H1 (cell line): ENCODE measurements around the gene TYSND1. TPM values are rescaled to one million over a fixed set of nuclear protein-coding genes. Genes with fewer than 3 reads are reported as not detected.

ENCODE experiments used
- CTCF ChIA-PET: fragments of 300-600 bp; sonication (Branson Sonifier 250); formaldehyde crosslinking; loops from one replicate; lab custom pipeline; 2021; ENCODE audit not compliant: partially characterized antibody; lab: Charles Lee
- POLR2A ChIA-PET: fragments of 300-600 bp; sonication (Branson Sonifier 250); formaldehyde crosslinking; loops from one replicate; lab custom pipeline; 2021; ENCODE audit warnings: inconsistent platforms; ENCODE audit not compliant: partially characterized antibody; lab: Charles Lee
- DNase-seq, 2 experiments: peaks; one replicate each; pipeline versions ENCODE4 v3.0.0 to v3.0.0-alpha.2; 2010 to 2022; ENCODE audit warnings: low spot score in 2 of 2, low read depth in 1 of 2, mixed read lengths in 1 of 2
- FAIRE-seq: peaks from 2 replicates; lab custom pipeline; 2011; peaks lifted over from hg19 to GRCh38; lab: Jason Lieb, UNC
- H2AFZ ChIP-seq: 2 replicates; pipeline ENCODE4 v1.8.1; 2012; ENCODE audit warnings: low read length, inconsistent platforms
- H2AK5ac ChIP-seq: 2 replicates; pipeline ENCODE4 v1.6.1; 2013; ENCODE audit warnings: low read depth, low read length
- H2BK120ac ChIP-seq: replicated peaks from 2 replicates; pipeline ENCODE3; 2013; ENCODE audit warnings: low read depth, low read length, inconsistent platforms
- H2BK12ac ChIP-seq: 2 replicates; pipeline ENCODE4 v1.6.1; 2013; ENCODE audit warnings: low read depth, low read length
- H2BK15ac ChIP-seq: 2 replicates; pipeline ENCODE4 v1.6.1; 2013; ENCODE audit warnings: low read length
- H2BK20ac ChIP-seq: 2 replicates; pipeline ENCODE4 v1.6.1; 2013; ENCODE audit warnings: low read length
- H2BK5ac ChIP-seq: 2 replicates; pipeline ENCODE4 v1.6.1; 2013; ENCODE audit warnings: low read depth, low read length
- H3K14ac ChIP-seq: 2 replicates; pipeline ENCODE4 v1.6.1; 2013; ENCODE audit warnings: inconsistent platforms; ENCODE audit not compliant: insufficient read length
- H3K18ac ChIP-seq: 2 replicates; pipeline ENCODE4 v1.6.1; 2013; ENCODE audit warnings: low read length; ENCODE audit errors: extremely low read depth
- H3K23ac ChIP-seq: 2 replicates; pipeline ENCODE4 v1.6.1; 2013; ENCODE audit warnings: inconsistent platforms; ENCODE audit not compliant: insufficient read length
- H3K23me2 ChIP-seq: 2 replicates; pipeline ENCODE4 v1.6.1; 2013; ENCODE audit warnings: low read depth, low read length
- H3K27ac ChIP-seq: 2 replicates; pipeline ENCODE4 v1.6.1; 2011; ENCODE audit warnings: low read depth, low read length, inconsistent platforms
- H3K27me3 ChIP-seq, 4 experiments: replicated peaks in 1 of 4; 1 replicate in 1 of 4; 2 replicates in 3 of 4; pipeline versions ENCODE4 v1.6.1 to v1.8.1; 2011 to 2013; ENCODE audit warnings: low read length in 3 of 4, mild to moderate bottlenecking in 3 of 4, inconsistent platforms in 2 of 4, mixed read lengths in 2 of 4, moderate library complexity in 1 of 4; ENCODE audit not compliant: control insufficient read depth in 3 of 4, insufficient read depth in 3 of 4; ENCODE audit errors: extremely low read depth in 1 of 4
- H3K36me3 ChIP-seq, 4 experiments: 2 replicates each; pipeline versions ENCODE4 v1.6.1 to v1.8.1; 2011 to 2013; ENCODE audit warnings: mild to moderate bottlenecking in 4 of 4, low read length in 3 of 4, moderate library complexity in 2 of 4, control low read depth in 1 of 4, inconsistent platforms in 1 of 4; ENCODE audit not compliant: insufficient read depth in 4 of 4, control insufficient read depth in 2 of 4
- H3K4ac ChIP-seq: replicated peaks from 2 replicates; pipeline ENCODE3; 2013; ENCODE audit warnings: low read length, low read depth, mixed read lengths, inconsistent platforms; ENCODE audit not compliant: insufficient read length
- H3K4me1 ChIP-seq, 4 experiments: replicated peaks in 1 of 4; 1 replicate in 1 of 4; 2 replicates in 3 of 4; pipeline versions ENCODE4 v1.6.1 to v1.8.1; 2011 to 2013; ENCODE audit warnings: low read length in 3 of 4, inconsistent platforms in 2 of 4, mixed read lengths in 1 of 4; ENCODE audit not compliant: insufficient read depth in 4 of 4, control insufficient read depth in 3 of 4
- H3K4me2 ChIP-seq, 2 experiments: 2 replicates each; pipeline versions ENCODE4 v1.6.1 to v1.8.1; 2011 to 2013; ENCODE audit warnings: low read depth in 2 of 2, low read length in 2 of 2, control low read depth in 1 of 2, inconsistent platforms in 1 of 2, mild to moderate bottlenecking in 1 of 2; ENCODE audit not compliant: insufficient read depth in 1 of 2
- H3K4me3 ChIP-seq, 4 experiments: fragments of 200-600, 300-600 bp in 1 of 4; sonication (generic), shearing (Covaris generic), sonication (Bioruptor Twin) in 1 of 4; 2 replicates each; pipeline versions ENCODE4 v1.5.1 to v1.8.1; 2011 to 2016; ENCODE audit warnings: low read length in 4 of 4, low read depth in 3 of 4, control low read depth in 2 of 4, inconsistent platforms in 2 of 4, mild to moderate bottlenecking in 2 of 4, mixed read lengths in 1 of 4, moderate library complexity in 1 of 4; ENCODE audit not compliant: insufficient read depth in 2 of 4; ENCODE audit errors: extremely low read depth in 1 of 4
- H3K56ac ChIP-seq: replicated peaks from 2 replicates; pipeline ENCODE3; 2013; ENCODE audit warnings: low read depth, mild to moderate bottlenecking, mixed read lengths, low read length, inconsistent platforms; ENCODE audit not compliant: insufficient read length
- H3K79me1 ChIP-seq: 2 replicates; pipeline ENCODE4 v1.6.1; 2013; ENCODE audit warnings: low read depth, low read length, control low read depth
- H3K79me2 ChIP-seq, 2 experiments: 2 replicates each; pipeline versions ENCODE4 v1.6.1 to v1.8.1; 2012 to 2013; ENCODE audit warnings: low read length in 2 of 2, mild to moderate bottlenecking in 2 of 2, inconsistent platforms in 1 of 2; ENCODE audit not compliant: insufficient read depth in 2 of 2, control insufficient read depth in 1 of 2
- H3K9ac ChIP-seq, 4 experiments: replicated peaks in 1 of 4; 1 replicate in 1 of 4; 2 replicates in 3 of 4; pipeline versions ENCODE4 v1.6.1 to v1.8.1; 2011 to 2013; ENCODE audit warnings: low read depth in 3 of 4, low read length in 3 of 4, control low read depth in 2 of 4, mild to moderate bottlenecking in 2 of 4, moderate library complexity in 2 of 4, inconsistent platforms in 1 of 4; ENCODE audit errors: extremely low read depth in 1 of 4
- H3K9me3 ChIP-seq, 2 experiments: 2 replicates each; pipeline versions ENCODE4 v1.6.1 to v1.8.1; 2012 to 2013; ENCODE audit warnings: mild to moderate bottlenecking in 2 of 2, moderate library complexity in 2 of 2, control low read depth in 1 of 2, inconsistent platforms in 1 of 2, low read depth in 1 of 2, low read length in 1 of 2, mixed read lengths in 1 of 2; ENCODE audit not compliant: insufficient read depth in 2 of 2
- H4K20me1 ChIP-seq, 2 experiments: replicated peaks in 1 of 2; 2 replicates each; pipeline versions ENCODE3 to v1.8.1; 2011 to 2013; ENCODE audit warnings: inconsistent platforms in 2 of 2, low read length in 2 of 2, mild to moderate bottlenecking in 1 of 2; ENCODE audit not compliant: insufficient read depth in 2 of 2, control insufficient read depth in 1 of 2
- H4K5ac ChIP-seq: 2 replicates; pipeline ENCODE4 v1.6.1; 2013; ENCODE audit warnings: low read length, low read depth, mixed read lengths, inconsistent platforms; ENCODE audit not compliant: insufficient read length
- H4K8ac ChIP-seq: 2 replicates; pipeline ENCODE4 v1.8.0; 2013; ENCODE audit warnings: mild to moderate bottlenecking, moderate library complexity, low read length, inconsistent platforms; ENCODE audit not compliant: insufficient read depth; ENCODE audit errors: extremely low read depth
- H4K91ac ChIP-seq: replicated peaks from 2 replicates; pipeline ENCODE3; 2013; ENCODE audit warnings: low read length, mixed read lengths, inconsistent platforms; ENCODE audit not compliant: insufficient read length
- ATF2 ChIP-seq: IDR thresholded peaks from 2 replicates; pipeline ENCODE4 v1.6.1; 2012; ENCODE audit warnings: low read length, inconsistent platforms
- E2F6 ChIP-seq: IDR thresholded peaks from 2 replicates; pipeline ENCODE4 v1.6.1; 2012; ENCODE audit warnings: inconsistent platforms
- KDM1A ChIP-seq: fragments of 200-600, 300-600 bp; sonication (generic); IDR thresholded peaks from 2 replicates; pipeline ENCODE4 v1.7.1; 2016; ENCODE audit warnings: mild to moderate bottlenecking, low read length, borderline replicate concordance
- PHF8 ChIP-seq: fragments of 200-600 bp; sonication (generic); conservative IDR thresholded peaks from 2 replicates; pipeline ENCODE4 v1.7.1; 2012; ENCODE audit warnings: low read depth, mild to moderate bottlenecking, inconsistent platforms, low read length, moderate library complexity
- POLR2A ChIP-seq, 2 experiments: IDR thresholded peaks; 1 replicate in 1 of 2; 2 replicates in 1 of 2; pipeline ENCODE4 v1.6.1; 2011; ENCODE audit warnings: low read depth in 2 of 2, low read length in 2 of 2, mild to moderate bottlenecking in 2 of 2; ENCODE audit errors: control extremely low read depth in 1 of 2
- POU5F1 ChIP-seq: IDR thresholded peaks from 2 replicates; pipeline ENCODE4 v1.6.1; 2011; ENCODE audit warnings: low read depth, mild to moderate bottlenecking, low read length, moderate library complexity
- RFX5 ChIP-seq: IDR thresholded peaks from 2 replicates; pipeline ENCODE4 v1.6.1; 2011; ENCODE audit warnings: low read depth, low read length, improper control_type of control experiment, borderline replicate concordance
- RNF2 ChIP-seq: fragments of 200-900, 300-1000 bp; sonication (generic); IDR thresholded peaks from 2 replicates; pipeline ENCODE4 v1.7.1; 2016; ENCODE audit warnings: borderline replicate concordance, low read depth, mild to moderate bottlenecking, antibody characterized with exemption, low read length; ENCODE audit not compliant: poor library complexity, severe bottlenecking; ENCODE audit errors: missing control alignments
- SP2 ChIP-seq: IDR thresholded peaks from 2 replicates; pipeline ENCODE4 v1.6.1; 2012; ENCODE audit warnings: mild to moderate bottlenecking, low read length, inconsistent platforms
- TAF1 ChIP-seq: IDR thresholded peaks from 2 replicates; pipeline ENCODE4 v1.6.1; 2011; ENCODE audit warnings: mild to moderate bottlenecking, low read depth, low read length
- WGBS, 2 experiments: shearing (Covaris generic) in 1 of 2; methylation state at CpG; one replicate each; pipeline versions ENCODE4 v1.1.6 to v1.1.7; 2013 to 2015; ENCODE audit warnings: low lambda C conversion rate in 2 of 2, mixed read lengths in 2 of 2, inconsistent platforms in 1 of 2, low coverage in 1 of 2, missing lambda C conversion rate in 1 of 2; ENCODE audit not compliant: insufficient replicate concordance in 2 of 2, insufficient coverage in 1 of 2, insufficient read length in 1 of 2; ENCODE audit errors: extremely low coverage in 1 of 2, missing lambda C conversion rate in 1 of 2; 5-methylcytosine and 5-hydroxymethylcytosine counted together
- polyA plus RNA-seq, 7 experiments: library from polyadenylated mRNA; depleted of rRNA in 3 of 7; stranded (reverse) in 5 of 7; unstranded in 2 of 7; fragments of >200 nt in 5 of 7; fragments of 200-250 nt in 2 of 7; gene quantifications; 1 replicate in 5 of 7; 2 replicates in 1 of 7; 4 replicates in 1 of 7; pipeline versions ENCODE4 v1.2.1 to v1.2.3, GENCODE V29; 2011 to 2013; ENCODE audit warnings: missing spikeins in 2 of 7, mixed read lengths in 2 of 7
- total RNA-seq: library from RNA; stranded (reverse); fragmentation: NEBNext Ultra II Directional; extraction: Animal tissue kit (Norgen Biotek cat#: 25700); gene quantifications from 2 replicates; pipeline ENCODE4 v1.2.1, GENCODE V29; 2021

Gene TYSND1
- total and polyA plus RNA-seq, 2 of the 8 experiments (the other 6 are each of a cell fraction or from before 2014, with no cell fraction given) = 11.9 to 15.0 TPM

- Histone ChIP-seq H3K23ac (no peak overlapping the region), H3K27ac (no peak overlapping the region), H3K36me3 (no peaks in the 10 kb centered on the region), H2BK15ac (no peak overlapping the region), H2BK120ac (no peak overlapping the region), H2BK5ac (no peak overlapping the region), H3K4me3 (no peak overlapping the region), H3K4me2 (no peak overlapping the region), H2AFZ (no peak overlapping the region), H3K23me2 (no peaks in the 10 kb centered on the region), H4K8ac (no peak overlapping the region), H3K27me3 (no peaks in the 10 kb centered on the region), H3K79me1 (no peaks in the 10 kb centered on the region), H3K9ac (peak overlapping the region in 1 of 4 experiments; percentile 8; a peak in 1 of 7 replicates), H3K18ac (no peak overlapping the region), H3K4me1 (no peaks in the 10 kb centered on the region), H3K9me3 (no peaks in the 10 kb centered on the region), H2AK5ac (no peak overlapping the region), H2BK12ac (no peak overlapping the region), H4K5ac (no peak overlapping the region), H4K20me1 (no peaks in the 10 kb centered on the region), H3K4ac (no peak overlapping the region), H2BK20ac (no peak overlapping the region), H3K56ac (no peak overlapping the region), H3K79me2 (no peaks in the 10 kb centered on the region), H3K14ac (no peak overlapping the region), H4K91ac (no peak overlapping the region)
- POLR2A ChIA-PET = no interaction called here
- CTCF ChIA-PET = interaction anchor here (1.0 kb wide), 1 partner anchor 13 kb away, joined by 3 read pairs; no protein-coding TSS in a partner anchor
- no peak for DNase-seq
- WGBS, 2 experiments = 82% methylated on average over 4 of the region's 4 CpGs; no CpG with 5 or more reads in 1 of the 2 experiments
- no peak for FAIRE-seq
- TF ChIP-seq PHF8 (no peak), POU5F1 (no peak), RNF2 (no peak), RFX5 (no peak), E2F6 (no peak), TAF1 (no peak), ATF2 (no peak), KDM1A (no peak), SP2 (no peak), POLR2A (IDR thresholded peaks at IDR 0.05; ENCODE audit: control extremely low read depth in 1 of 2, low read depth in 2 of 2, low read length in 2 of 2) (no peak)
Observed at GRCh38 chr10:70191161-70191971, 44.9 kb upstream of the TYSND1 start.
